GM12892 (cell line): Measurements from ENCODE around the gene PIP5K1C.

ENCODE experiments used
- POLR2A ChIP-seq: IDR thresholded peaks from 2 replicates; pipeline ENCODE4 v1.6.1; 2011; ENCODE audit warnings: low read depth, low read length, control low read depth
- POLR2AphosphoS5 ChIP-seq: IDR thresholded peaks from 2 replicates; pipeline ENCODE4 v1.6.1; 2011; ENCODE audit warnings: low read depth, low read length, control low read depth
- TAF1 ChIP-seq: IDR thresholded peaks from 2 replicates; pipeline ENCODE4 v1.6.1; 2011; ENCODE audit warnings: low read depth, mild to moderate bottlenecking, control low read depth, low read length, borderline replicate concordance

- no peak for TF ChIP-seq POLR2A
- no peak for TF ChIP-seq POLR2AphosphoS5
- no peak for TF ChIP-seq TAF1
Observed at GRCh38 chr19:3653081-3653795, 47.0 kb downstream of the PIP5K1C start.
